ENCODE results near the gene LCLAT1. TPM values are rescaled to one million over a fixed set of nuclear protein-coding genes. Genes with fewer than 3 reads are reported as not detected.

LCLAT1 gene
- total and polyA plus RNA-seq, 2 of the 4 experiments (the other 2 are of a cell fraction) = 7.5 to 11.5 TPM

- Histone ChIP-seq H2BK15ac (ENCODE audit: low read depth, low read length) (no peak overlapping the region), H2BK20ac (ENCODE audit: low read depth, low read length) (no peak overlapping the region), H2AK5ac (ENCODE audit: low read depth, low read length) (no peak overlapping the region), H3K27me3 (ENCODE audit: control insufficient read depth, insufficient read depth, low read length) (no peaks in the 10 kb centered on the region), H3K9me3 (ENCODE audit: control insufficient read depth, insufficient read depth, low read length) (peaks cover 1% of the 10 kb centered on the region; the same call in 1 of the 2 replicates), H3K4me2 (ENCODE audit: low read depth, low read length) (no peak overlapping the region), H3K4me1 (ENCODE audit: control insufficient read depth, insufficient read depth, low read length) (no peaks in the 10 kb centered on the region), H3K4ac (ENCODE audit: low read depth, low read length) (no peak overlapping the region), H3K27ac (ENCODE audit: insufficient read depth, low read length) (no peak overlapping the region), H4K8ac (ENCODE audit: low read depth in 2 of 2, low read length in 2 of 2) (no peak overlapping the region), H3K23ac (ENCODE audit: low read depth, low read length) (no peak overlapping the region), H3K14ac (replicated peaks; ENCODE audit: low read depth, low read length) (0 out of 2 replicates have a peak overlapping the region, but pooled peaks have one; percentile 9), H3K56ac (ENCODE audit: extremely low read depth, insufficient read depth, low read length) (no peak overlapping the region), H2AFZ (replicated peaks; ENCODE audit: low read length, poor library complexity) (no peak overlapping the region), H3K79me1 (ENCODE audit: low read depth in 1 of 2, low read length in 2 of 2) (no peaks in the 10 kb centered on the region), H4K5ac (ENCODE audit: low read depth, low read length) (no peak overlapping the region), H2BK120ac (ENCODE audit: low read depth, low read length) (no peak overlapping the region), H3K36me3 (ENCODE audit: control insufficient read depth, insufficient read depth, low read length) (no peaks in the 10 kb centered on the region), H3K4me3 (ENCODE audit: insufficient read depth, low read depth, low read length) (no peak overlapping the region), H3K18ac (ENCODE audit: low read depth, low read length) (no peak overlapping the region), H4K20me1 (ENCODE audit: insufficient read depth, low read length) (no peaks in the 10 kb centered on the region), H2AK9ac (replicated peaks; ENCODE audit: low read depth, low read length, poor library complexity) (no peak overlapping the region), H4K91ac (ENCODE audit: insufficient read depth, low read depth, low read length) (no peak overlapping the region), H3K9ac (ENCODE audit: low read depth, low read length) (no peak overlapping the region), H3K9me1 (ENCODE audit: insufficient read depth, low read length) (peaks cover 3% of the 10 kb centered on the region; the same call in 1 of the 2 replicates), H2BK5ac (ENCODE audit: low read depth, low read length, poor library complexity, severe bottlenecking) (no peak overlapping the region)
- WGBS, 2 experiments (ENCODE audit: extremely low coverage in 2 of 2, insufficient read length in 1 of 2) = no CpG with 5 or more reads among the region's 2 CpGs
- in situ Hi-C loops (cut with MboI; ENCODE audit: low sequenced_read_pairs) (no loop called here), dilution Hi-C loops (cut with HindIII; ENCODE audit: low sequenced_read_pairs, unreplicated experiment) (no loop called here), intact Hi-C loops (cut with micrococcal nuclease) (no loop called here)
- no peak for ATAC-seq (ENCODE audit: low read depth)
- BruUV-seq (replicated peaks) = no TSS peak
- no peak for DNase-seq
- ChIA-PET POLR2A (ENCODE audit: unreplicated experiment) (no interaction called here), CTCF (interaction anchor here (0.7 to 1.5 kb wide), 2 partner anchors 10 to 511 kb away, joined by 3 to 4 read pairs; no protein-coding TSS in a partner anchor)
- TF ChIP-seq, protein P1, sequence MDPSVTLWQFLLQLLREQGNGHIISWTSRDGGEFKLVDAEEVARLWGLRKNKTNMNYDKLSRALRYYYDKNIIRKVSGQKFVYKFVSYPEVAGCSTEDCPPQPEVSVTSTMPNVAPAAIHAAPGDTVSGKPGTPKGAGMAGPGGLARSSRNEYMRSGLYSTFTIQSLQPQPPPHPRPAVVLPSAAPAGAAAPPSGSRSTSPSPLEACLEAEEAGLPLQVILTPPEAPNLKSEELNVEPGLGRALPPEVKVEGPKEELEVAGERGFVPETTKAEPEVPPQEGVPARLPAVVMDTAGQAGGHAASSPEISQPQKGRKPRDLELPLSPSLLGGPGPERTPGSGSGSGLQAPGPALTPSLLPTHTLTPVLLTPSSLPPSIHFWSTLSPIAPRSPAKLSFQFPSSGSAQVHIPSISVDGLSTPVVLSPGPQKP (IDR thresholded peaks at IDR 0.05; ENCODE audit: borderline replicate concordance, low read depth, low read length) = no peak
- no peak for TF ChIP-seq NFE2L2 (IDR thresholded peaks at IDR 0.05; ENCODE audit: low read depth, low read length)
- no peak for TF ChIP-seq MXI1 (IDR thresholded peaks at IDR 0.05; ENCODE audit: borderline replicate concordance, low read depth, low read length)
- TF ChIP-seq, protein P2, sequence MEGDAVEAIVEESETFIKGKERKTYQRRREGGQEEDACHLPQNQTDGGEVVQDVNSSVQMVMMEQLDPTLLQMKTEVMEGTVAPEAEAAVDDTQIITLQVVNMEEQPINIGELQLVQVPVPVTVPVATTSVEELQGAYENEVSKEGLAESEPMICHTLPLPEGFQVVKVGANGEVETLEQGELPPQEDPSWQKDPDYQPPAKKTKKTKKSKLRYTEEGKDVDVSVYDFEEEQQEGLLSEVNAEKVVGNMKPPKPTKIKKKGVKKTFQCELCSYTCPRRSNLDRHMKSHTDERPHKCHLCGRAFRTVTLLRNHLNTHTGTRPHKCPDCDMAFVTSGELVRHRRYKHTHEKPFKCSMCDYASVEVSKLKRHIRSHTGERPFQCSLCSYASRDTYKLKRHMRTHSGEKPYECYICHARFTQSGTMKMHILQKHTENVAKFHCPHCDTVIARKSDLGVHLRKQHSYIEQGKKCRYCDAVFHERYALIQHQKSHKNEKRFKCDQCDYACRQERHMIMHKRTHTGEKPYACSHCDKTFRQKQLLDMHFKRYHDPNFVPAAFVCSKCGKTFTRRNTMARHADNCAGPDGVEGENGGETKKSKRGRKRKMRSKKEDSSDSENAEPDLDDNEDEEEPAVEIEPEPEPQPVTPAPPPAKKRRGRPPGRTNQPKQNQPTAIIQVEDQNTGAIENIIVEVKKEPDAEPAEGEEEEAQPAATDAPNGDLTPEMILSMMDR (conservative IDR thresholded peaks at IDR 0.05; ENCODE audit: low read depth, low read length) = no peak
- no peak for TF ChIP-seq BHLHE40 (IDR thresholded peaks at IDR 0.05; ENCODE audit: low read depth, low read length)
- TF ChIP-seq MAZ (IDR thresholded peaks at IDR 0.05; ENCODE audit: borderline replicate concordance, low read depth, low read length) = no peak
- no peak for TF ChIP-seq RFX5 (IDR thresholded peaks at IDR 0.05; ENCODE audit: low read depth, low read length)
- no peak for TF ChIP-seq CEBPB (IDR thresholded peaks at IDR 0.05; ENCODE audit: low read depth, low read length)
- no peak for TF ChIP-seq CHD1 (IDR thresholded peaks at IDR 0.05; ENCODE audit: low read depth, low read length)
- TF ChIP-seq RCOR1 (IDR thresholded peaks at IDR 0.05; ENCODE audit: insufficient replicate concordance, low read length) = no peak
- TF ChIP-seq FOS (IDR thresholded peaks at IDR 0.05; ENCODE audit: low read depth, low read length) = no peak
- TF ChIP-seq SMC3 (IDR thresholded peaks at IDR 0.05; ENCODE audit: low read depth, low read length) = no peak
- no peak for TF ChIP-seq RAD21 (IDR thresholded peaks at IDR 0.05; ENCODE audit: low read length)
- TF ChIP-seq USF2 (IDR thresholded peaks at IDR 0.05; ENCODE audit: low read depth, low read length) = no peak
- no peak for TF ChIP-seq POLR2A (IDR thresholded peaks at IDR 0.05; ENCODE audit: low read depth, low read length)
- no peak for TF ChIP-seq MAFK (IDR thresholded peaks at IDR 0.05; ENCODE audit: low read depth, low read length)
Observed at GRCh38 chr2:30675758-30676157, 228.7 kb downstream of the LCLAT1 start.
